ENCODE results near the gene HDAC4. TPM values are rescaled to one million over a fixed set of nuclear protein-coding genes. Genes with fewer than 3 reads are reported as not detected.

Gene HDAC4
- total RNA-seq, 1 experiment from 2014 or later: 5.6 TPM

DNA sequence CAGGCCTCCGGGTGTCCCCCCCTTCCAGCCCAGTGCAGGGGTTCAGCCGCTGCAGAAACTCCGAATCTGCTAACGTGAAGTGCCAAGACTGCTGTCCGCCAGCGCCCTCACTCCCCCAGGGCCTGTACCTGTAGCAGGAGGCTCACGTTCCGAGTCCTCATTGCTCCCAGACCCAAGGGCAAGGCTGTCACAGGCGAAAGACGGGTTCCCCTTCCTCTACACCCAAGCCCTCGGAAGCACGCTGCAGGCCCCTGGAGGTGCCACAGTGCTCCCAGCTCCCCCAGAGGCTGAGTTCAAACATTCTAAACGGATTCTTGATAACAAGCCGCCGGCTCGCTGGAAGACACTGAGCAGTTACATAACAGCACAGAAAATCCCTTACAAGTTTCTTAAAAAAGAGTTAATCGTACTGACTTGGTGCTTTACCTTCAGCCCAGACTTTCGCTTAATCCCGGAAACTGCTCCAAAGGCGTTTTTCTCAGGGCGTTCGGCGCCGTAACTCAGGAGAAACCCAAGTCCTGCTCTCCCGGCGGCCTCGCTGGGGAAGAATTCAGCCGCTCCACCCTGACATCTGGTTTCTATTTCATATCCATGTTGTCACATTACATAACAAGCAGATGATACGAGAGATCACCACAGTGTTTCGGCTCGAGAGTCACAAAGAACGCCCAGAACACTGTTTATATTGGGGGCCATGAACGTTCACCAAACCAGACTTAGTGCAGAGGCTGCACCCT lies 92.0 kb downstream of the HDAC4 start:
- in situ Hi-C loops (cut with HindIII; ENCODE audit: low pct_unique_long_range_greater_than_20kb, low sequenced_read_pairs): no loop called here
- DNase-seq (ENCODE audit: low read depth): no peak

DNA sequence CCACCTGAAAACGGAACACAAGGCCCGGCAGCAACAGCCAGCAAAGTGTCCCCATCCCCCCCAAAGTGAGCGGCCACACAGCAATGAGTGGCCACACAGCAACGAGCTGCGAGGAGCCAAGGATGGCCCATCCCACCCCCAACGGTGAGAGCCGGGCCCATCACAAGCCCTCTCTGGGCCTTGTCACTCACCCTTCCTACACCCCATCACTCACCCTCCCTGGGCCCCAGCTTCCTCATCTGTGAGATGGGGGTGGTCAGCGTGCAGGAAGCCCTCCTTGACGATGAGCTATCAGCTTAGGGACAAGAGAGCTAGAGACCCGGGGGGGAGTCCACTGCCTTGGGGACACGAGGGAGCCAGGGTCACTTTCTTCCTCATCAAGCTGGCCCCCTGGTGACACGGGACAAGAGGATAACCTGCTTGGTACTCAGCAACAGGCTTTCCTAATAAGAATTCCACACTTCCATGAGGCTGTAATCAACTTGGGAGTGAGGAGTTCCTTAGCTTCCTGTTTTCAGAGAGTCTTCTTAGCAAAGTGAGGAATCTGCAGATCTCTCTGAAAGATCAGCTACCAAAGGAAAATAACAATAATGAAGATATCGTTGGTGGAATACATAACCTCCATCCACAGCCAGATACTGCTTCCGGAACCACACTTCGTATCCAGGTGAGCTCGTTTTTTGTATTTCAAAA lies 92.8 kb downstream of the HDAC4 start:
- in situ Hi-C loops (cut with HindIII; ENCODE audit: low pct_unique_long_range_greater_than_20kb, low sequenced_read_pairs): no loop called here

DNA sequence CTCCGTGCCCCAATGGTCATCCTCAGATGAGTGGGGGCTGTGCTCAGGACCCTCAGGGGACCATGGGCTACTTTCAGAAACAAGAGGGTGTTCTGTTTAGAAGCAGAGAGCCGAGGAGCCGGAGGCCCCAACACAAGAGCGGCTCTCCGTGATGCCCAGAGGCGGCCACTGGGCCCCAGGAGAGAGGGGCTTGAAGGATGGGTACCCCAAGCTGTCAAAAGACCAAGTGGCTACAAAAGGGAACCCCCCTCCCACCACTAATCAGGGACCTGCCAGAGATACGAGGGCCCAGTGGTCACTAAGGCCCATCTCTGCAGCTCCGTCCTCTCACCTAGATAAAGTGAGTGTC lies 93.6 kb downstream of the HDAC4 start:
- no peak for DNase-seq (ENCODE audit: low read depth)
- in situ Hi-C loops (cut with HindIII; ENCODE audit: low pct_unique_long_range_greater_than_20kb, low sequenced_read_pairs): no loop called here

More for the DNA sequence above, 92.8 kb downstream of the HDAC4 start:
- no peak for DNase-seq (ENCODE audit: low read depth)

DNA sequence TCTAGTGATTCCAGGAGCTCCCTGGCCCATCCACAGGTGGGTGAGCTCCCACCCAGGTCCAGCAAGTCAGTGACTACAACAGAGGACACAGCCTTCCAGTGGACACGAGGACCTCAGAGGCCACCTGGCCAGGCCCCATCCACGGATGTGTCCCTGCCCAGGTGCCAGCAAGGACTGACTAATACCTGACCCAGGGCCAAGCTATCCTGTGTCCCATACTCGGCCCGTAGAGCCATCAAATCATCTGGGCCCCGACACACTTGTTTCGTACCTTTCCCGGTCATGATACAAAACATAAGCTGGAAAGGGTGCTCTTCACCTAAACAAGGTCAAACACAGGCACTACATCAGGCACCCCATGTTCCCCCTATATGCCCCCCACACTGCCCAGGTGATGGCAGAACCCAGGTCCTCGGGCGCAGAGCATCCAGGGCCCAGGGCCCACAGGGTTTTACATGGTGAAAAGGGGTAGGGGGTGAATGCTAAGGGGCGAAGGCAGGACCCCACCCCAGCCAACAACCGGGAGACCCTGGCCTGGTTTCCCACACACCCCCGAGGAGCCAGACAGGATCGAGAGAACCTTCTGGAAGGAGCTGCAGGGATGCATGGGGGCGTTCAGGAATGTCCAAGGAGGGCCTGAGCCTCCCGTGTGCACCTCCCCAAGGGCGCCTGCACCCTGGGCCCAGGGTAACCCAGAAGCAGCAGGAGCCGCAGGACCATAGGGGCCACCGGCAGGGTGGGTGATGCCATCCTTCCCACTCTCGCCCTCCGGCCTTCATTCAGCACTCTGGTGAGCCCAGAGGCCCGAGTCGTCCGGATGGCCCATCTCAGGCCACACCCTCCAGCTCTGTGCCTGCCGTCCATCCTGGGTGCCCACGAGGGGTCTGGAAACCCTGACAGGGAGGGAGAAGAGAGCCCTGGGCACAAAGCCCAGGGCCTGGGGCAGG lies 94.3 kb downstream of the HDAC4 start:
- in situ Hi-C loops (cut with HindIII; ENCODE audit: low pct_unique_long_range_greater_than_20kb, low sequenced_read_pairs): no loop called here
- no peak for DNase-seq (ENCODE audit: low read depth)

DNA sequence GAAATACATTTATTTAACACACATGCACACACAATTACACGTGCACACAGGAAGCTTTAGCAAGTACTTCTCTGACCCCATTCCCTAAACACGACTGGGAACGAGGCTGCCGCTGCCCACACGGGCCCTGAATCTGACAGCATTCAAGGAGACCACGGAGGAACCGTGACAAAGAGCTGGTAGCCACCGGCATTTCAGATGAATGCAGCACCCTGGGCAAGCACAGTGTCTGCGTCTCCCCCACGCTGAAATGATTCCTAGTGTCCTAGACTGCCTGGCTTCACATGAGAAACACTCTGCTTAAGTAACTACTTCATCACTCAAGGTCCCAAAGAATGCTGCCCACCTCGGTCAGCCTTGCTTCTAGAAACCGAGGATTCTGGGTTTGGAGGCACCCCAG lies 95.0 kb downstream of the HDAC4 start:
- DNase-seq (ENCODE audit: low read depth): no peak
- in situ Hi-C loops (cut with HindIII; ENCODE audit: low pct_unique_long_range_greater_than_20kb, low sequenced_read_pairs): no loop called here

DNA sequence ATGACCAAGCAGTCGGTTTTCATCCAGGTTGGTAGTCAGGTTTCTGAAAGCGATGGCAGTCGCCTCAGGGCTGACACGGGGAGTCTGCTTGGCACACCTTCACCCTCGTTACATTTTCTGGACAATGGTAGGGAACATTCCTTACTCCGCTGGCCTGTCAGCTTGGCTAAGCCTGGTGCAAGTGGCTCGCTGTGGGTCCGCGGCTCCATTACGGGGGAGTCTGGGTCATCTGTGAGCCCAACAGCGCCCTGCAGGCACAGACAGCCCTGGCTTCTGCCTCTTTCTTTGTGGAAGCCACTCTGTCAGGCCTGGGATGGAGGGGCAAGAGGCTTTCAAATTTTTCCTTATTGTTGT lies 95.6 kb downstream of the HDAC4 start:
- no peak for DNase-seq (ENCODE audit: low read depth)
- in situ Hi-C loops (cut with HindIII; ENCODE audit: low pct_unique_long_range_greater_than_20kb, low sequenced_read_pairs): no loop called here

DNA sequence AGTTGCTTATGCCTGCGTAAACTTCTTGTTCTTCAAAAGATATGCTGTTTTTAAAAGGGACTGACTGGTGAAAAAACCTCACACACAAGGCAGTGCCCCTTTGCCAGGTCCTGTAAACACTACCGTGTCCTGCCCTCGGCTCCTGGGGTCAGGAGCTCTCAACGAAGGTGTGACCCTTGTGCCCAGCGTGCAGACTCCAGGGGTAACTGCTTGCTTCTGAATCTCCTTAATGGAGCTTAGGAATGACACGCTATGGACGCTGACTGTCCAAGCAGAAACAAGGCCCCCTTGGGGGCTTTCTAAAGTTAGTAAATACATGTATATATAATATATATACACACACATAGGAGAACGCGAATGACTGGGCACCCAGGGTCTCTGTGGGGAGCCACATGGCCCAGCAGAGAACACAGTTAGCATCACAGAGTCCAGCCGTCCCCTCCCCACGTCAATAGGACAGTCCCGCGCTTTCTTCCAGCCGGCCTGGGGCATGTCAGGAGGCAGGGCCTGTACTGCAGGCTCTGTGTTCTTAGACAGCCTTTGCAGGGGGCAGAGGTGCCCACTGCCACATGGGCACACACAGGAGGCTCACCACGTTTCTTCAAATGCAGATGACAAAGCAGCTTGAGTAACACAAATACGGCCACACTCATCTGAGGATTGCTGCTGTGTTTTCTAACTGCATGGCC lies 96.1 kb downstream of the HDAC4 start:
- no peak for DNase-seq (ENCODE audit: low read depth)
- in situ Hi-C loops (cut with HindIII; ENCODE audit: low pct_unique_long_range_greater_than_20kb, low sequenced_read_pairs): no loop called here

DNA sequence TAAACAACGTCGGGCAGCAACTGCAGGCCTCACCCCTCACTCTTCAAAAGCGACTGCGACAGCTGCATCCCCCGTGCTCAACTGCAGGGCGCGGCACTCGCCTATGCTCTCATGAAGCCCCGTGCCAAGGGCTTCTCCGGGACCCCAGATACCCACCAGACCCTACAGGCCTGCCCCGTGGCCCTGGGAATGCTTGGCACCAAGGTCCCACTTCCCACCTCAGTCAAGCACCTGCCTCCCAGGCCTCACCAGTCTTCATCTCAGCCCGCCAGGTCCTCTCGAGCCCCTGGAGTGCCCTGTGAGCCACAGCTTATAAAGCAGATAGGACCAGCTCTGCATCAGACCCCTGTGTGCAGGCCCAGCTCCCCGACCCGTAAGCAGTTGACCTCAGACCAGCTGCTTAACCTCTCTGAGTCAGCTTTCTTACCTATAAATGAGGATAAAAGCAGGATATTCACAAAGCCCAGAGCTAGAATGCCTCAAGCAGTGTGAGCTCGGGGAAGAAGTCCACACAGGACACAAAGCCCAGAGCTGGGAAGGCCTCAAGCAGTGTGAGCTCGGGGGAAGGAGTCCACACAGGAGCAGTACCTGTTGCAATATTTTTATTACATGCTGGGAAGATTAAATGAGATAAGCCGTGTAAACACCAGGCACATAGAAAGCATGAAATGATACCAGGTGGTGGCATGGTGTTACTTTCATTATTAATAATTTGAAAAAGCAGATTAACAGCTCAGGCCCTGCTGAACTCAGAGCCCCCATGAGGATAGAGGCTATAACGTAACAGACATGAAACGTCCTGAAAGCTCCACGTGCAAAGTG lies 96.9 kb downstream of the HDAC4 start:
- DNase-seq (ENCODE audit: low read depth): no peak
- in situ Hi-C loops (cut with HindIII; ENCODE audit: low pct_unique_long_range_greater_than_20kb, low sequenced_read_pairs): no loop called here

DNA sequence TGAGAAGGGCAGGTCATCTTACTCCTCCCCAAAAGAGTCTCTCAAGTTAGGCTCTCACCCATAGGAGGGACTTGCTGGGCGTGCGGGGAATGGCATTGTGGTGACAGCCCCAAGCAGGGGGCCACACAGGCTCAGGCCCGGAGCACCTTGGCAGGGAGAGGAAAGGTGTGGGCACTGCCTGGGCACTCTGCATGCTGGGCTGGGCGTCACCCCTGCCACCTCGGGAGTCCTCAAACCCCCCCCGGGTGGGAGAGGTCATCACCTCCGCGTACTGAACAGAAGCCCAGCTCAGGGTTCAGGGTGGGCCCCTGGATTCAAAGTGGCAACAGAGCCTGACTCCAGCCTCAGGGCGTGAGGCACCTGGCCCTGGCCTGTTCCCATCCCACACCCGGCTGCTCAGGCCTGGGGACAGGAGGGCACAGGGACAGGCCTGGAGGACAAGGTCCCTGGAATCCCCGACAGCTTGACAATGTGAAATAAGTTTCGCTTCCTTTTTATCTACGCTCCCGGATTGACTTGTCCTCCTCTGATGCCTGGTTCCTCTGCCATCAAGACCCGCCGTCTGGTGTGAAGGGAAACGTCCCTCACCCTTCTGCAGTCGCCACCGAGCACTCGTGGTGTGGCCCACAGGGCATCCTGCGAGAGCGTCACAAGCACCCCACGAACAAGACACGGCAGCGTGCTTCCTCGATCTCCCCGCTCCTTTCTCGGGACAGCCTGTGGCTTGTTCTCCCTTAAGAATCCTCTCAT lies 97.8 kb downstream of the HDAC4 start:
- in situ Hi-C loops (cut with HindIII; ENCODE audit: low pct_unique_long_range_greater_than_20kb, low sequenced_read_pairs): no loop called here
- DNase-seq (ENCODE audit: low read depth): no peak

DNA sequence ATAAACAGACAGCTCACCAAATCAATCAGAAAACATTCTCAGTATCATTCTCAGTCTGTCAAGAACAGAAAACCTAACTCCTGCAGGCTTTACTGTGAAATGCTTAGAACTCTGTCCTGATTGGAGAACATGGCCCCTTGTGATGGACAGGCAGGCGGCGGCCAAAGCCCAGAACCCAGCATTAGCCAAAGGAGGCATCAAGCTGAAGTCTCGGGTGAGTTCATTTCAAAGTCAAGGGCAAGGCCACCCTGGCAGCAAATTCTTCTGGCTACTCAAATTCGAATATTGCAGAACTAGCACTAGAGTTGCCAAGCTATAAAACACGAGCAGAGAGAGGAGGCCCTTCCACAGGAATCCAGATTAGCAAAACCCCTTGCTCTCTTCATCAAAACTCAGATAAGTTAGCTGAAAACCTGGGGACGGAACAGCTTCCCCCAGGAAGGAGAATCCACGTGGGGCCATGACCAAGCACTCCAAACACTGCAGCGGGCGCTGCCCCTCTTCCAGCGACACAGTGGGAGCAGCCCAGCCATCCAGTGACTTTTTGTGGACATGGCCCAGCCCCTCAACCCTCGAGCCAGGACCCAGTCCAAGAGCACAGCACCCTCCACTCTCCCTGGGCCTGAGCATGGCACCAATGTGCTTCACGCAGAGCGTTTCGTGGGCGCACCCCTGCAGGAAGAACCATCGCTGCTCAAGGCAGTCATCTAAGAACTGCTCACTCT lies 98.6 kb downstream of the HDAC4 start:
- no peak for DNase-seq (ENCODE audit: low read depth)
- in situ Hi-C loops (cut with HindIII; ENCODE audit: low pct_unique_long_range_greater_than_20kb, low sequenced_read_pairs): no loop called here

DNA sequence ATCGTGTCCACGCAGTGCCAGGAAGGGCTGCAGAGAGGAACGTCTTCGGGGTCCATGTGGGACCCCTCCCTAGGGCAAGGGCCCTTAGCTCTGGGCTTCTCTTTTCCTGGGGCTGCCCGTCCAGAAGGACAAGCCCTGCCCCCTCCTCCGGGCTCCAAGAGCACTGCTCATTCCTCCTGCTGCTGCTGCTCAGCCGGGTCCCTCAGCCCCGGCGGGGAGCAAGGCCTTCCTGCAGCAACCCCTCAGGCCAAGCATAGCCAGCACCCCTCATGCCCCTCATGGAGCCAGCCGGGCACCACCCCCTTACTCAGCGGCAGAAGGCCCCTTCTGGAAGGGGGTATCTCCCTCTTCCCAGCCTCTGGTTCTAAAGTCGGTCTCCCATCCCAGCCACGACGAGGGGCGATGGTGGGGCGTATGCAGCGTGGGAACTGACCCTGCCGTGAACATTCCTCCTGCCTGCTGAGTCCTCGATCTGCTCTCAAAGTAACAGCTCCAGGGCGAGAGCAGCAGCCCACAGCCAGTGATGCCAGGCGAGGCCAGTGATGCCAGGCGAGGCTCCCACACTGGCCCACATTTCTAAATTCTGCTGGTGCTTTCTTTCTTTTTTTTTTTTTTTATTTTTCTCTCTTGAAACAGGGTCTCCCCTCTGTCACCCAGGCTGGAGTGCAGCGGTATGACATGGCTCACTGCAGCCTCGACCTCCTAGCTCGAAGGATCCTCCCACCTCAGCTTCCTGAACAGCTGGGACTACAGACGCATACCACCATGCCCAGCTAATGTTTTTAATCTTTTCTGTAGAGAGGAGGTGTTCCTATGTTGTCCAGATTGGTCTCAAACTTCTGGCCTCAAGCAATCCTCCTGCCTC lies 99.7 kb downstream of the HDAC4 start:
- in situ Hi-C loops (cut with HindIII; ENCODE audit: low pct_unique_long_range_greater_than_20kb, low sequenced_read_pairs): no loop called here

DNA sequence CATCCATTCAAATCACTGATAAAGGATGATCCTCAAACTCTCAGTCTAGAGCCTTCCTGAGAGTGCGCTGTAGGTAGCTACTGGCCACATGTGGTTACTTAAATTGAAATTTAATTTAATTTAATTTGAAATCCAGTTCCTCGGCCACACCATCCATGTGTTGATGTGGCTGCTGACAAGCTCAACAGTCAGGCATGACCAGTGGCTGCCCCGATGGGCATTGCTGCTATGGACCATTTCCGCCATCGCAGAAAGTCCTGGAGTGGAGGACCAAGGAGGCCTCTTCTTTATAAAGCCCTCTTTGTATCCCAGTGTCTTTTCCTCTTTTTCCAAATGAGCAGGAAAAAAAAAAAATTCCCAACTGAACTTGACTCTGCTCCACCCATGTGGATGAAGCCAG lies 100.6 kb downstream of the HDAC4 start:
- in situ Hi-C loops (cut with HindIII; ENCODE audit: low pct_unique_long_range_greater_than_20kb, low sequenced_read_pairs): no loop called here
- no peak for DNase-seq (ENCODE audit: low read depth)

More for the DNA sequence above, 99.7 kb downstream of the HDAC4 start:
- no peak for DNase-seq (ENCODE audit: low read depth)

DNA sequence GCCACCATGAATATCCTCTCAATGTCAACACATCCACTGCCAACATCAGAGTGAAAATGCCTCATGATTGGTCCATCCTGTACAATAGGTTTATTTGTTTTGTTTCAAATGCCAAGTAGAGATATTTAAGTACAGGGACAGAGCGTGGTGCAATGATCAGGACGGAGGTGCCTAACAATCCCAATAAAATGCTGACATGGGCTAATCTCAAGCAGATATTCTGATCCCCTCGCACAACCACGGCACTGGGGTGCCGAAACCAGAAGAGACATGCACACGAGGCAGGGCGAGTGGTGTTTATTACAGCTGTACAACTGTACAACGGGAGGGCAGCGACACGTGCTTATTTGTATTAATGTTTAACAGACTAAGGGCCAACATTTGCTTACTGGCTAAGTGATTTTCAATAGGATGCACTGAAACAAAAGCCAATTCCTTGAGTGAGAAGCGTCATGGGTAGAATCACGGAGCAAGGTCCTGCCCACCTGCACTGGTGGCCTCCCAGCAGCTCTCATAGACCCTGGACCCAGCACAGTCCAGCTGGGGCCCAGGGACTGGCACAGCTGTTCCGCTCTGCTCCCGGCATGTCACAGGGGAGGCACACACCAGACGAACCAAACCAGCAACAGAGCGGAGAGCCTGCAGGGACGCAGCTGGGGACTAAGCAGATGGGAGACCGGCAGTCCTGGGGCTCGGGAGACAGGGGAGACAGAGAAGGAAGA lies 101.4 kb downstream of the HDAC4 start:
- no peak for DNase-seq (ENCODE audit: low read depth)
- in situ Hi-C loops (cut with HindIII; ENCODE audit: low pct_unique_long_range_greater_than_20kb, low sequenced_read_pairs): no loop called here

DNA sequence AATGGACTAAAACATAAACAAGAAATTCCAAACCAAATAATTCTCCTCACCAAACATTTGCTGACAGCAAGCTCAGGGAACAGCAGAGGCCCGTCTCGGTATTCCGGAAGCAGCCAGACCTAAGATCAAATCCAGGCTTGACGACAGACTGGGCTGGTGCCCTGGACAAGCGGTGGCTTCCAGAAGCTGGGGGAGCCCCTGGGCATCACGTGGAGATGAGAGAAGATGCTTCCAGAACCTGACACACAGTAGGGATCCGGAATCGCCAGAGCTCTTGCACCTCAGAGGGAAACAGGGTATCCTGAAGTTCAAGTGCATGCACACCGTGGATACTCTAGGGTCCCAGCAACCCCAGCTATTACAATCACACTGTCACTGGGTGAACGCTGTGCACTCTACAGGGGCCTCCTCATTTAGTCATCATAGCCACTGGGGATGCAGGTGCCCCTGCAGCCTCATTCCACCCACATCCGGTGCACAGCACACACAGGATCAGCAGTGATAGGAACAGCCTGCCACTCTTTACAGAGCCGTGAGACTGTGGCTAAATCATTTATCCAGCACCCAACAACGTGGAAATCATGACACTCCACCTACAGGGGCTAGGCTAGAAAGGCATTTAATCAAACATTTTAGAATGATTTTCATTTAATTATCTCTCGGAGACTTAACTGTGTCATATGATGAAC lies 102.6 kb downstream of the HDAC4 start:
- in situ Hi-C loops (cut with HindIII; ENCODE audit: low pct_unique_long_range_greater_than_20kb, low sequenced_read_pairs): no loop called here
- DNase-seq (ENCODE audit: low read depth): no peak

All from Caki2 (cell line).